SK-N-SH (cell line): ENCODE results near the gene CKAP2L. TPM values are rescaled to one million over a fixed set of nuclear protein-coding genes. Genes with fewer than 3 reads are reported as not detected.

ENCODE experiments used
- CTCF ChIA-PET: fragments of 300-600, 350-600 bp; formaldehyde crosslinking; extraction: SDS; loops from one replicate; lab custom pipeline; 2021; lab: Yijun Ruan, JAX
- POLR2A ChIA-PET: fragments of 350-600 bp; sonication (Branson Sonifier 250); formaldehyde crosslinking; extraction: SDS; loops from one replicate; lab custom pipeline; 2020; ENCODE audit warnings: antibody characterized with exemption, inconsistent platforms; lab: Yijun Ruan, JAX
- DNase-seq: peaks from one replicate; pipeline ENCODE4 v3.0.0; 2012
- H2AFZ ChIP-seq: fragments of 200-600 bp; sonication (generic); 2 replicates; pipeline ENCODE4 v1.8.1; 2016; ENCODE audit warnings: antibody characterized with exemption, mild to moderate bottlenecking, low read depth
- H3F3A ChIP-seq: fragments of 200-600 bp; sonication (generic); replicated peaks from 2 replicates; pipeline ENCODE3; 2016; ENCODE audit warnings: antibody characterized with exemption, mild to moderate bottlenecking; ENCODE audit not compliant: insufficient read depth
- H3K27ac ChIP-seq, 2 experiments: fragments of 200-500 bp in 1 of 2; fragments of 200-600 bp in 1 of 2; sonication (Bioruptor generic) in 1 of 2; sonication (generic), shearing (Covaris generic) in 1 of 2; 2 replicates each; pipeline versions ENCODE4 v1.5.1 to v1.6.1; 2014 to 2016; ENCODE audit warnings: low read depth in 2 of 2, inconsistent platforms in 1 of 2, low read length in 1 of 2, mild to moderate bottlenecking in 1 of 2, mixed read lengths in 1 of 2
- H3K27me3 ChIP-seq: fragments of 200-600 bp; sonication (generic), shearing (Covaris generic); 2 replicates; pipeline ENCODE4 v1.6.1; 2016; ENCODE audit warnings: mixed run types; ENCODE audit not compliant: insufficient read depth
- H3K36me3 ChIP-seq, 2 experiments: fragments of 200-500 bp in 1 of 2; fragments of 200-600 bp in 1 of 2; sonication (Bioruptor generic) in 1 of 2; sonication (generic) in 1 of 2; replicated peaks in 1 of 2; 2 replicates each; pipeline versions ENCODE3 to v1.5.1; 2014 to 2016; ENCODE audit warnings: low read length in 1 of 2, mild to moderate bottlenecking in 1 of 2; ENCODE audit not compliant: insufficient read depth in 2 of 2, control insufficient read depth in 1 of 2
- H3K4me1 ChIP-seq, 2 experiments: fragments of 200-500 bp in 1 of 2; fragments of 200-600 bp in 1 of 2; sonication (Bioruptor generic) in 1 of 2; sonication (generic), shearing (Covaris generic) in 1 of 2; 2 replicates each; pipeline versions ENCODE4 v1.5.1 to v1.6.1; 2014 to 2016; ENCODE audit warnings: low read depth in 1 of 2, low read length in 1 of 2, mixed run types in 1 of 2; ENCODE audit not compliant: insufficient read depth in 2 of 2, control insufficient read depth in 1 of 2
- H3K4me2 ChIP-seq: fragments of 200-600 bp; sonication (generic), shearing (Covaris generic); 2 replicates; pipeline ENCODE4 v1.6.1; 2017; ENCODE audit warnings: mixed run types
- H3K4me3 ChIP-seq, 2 experiments: fragments of 200-500 bp in 1 of 2; fragments of 200-600 bp in 1 of 2; sonication (Bioruptor generic) in 1 of 2; sonication (generic), shearing (Covaris generic) in 1 of 2; 2 replicates each; pipeline versions ENCODE4 v1.5.1 to v1.8.1; 2014 to 2016; ENCODE audit warnings: low read depth in 2 of 2, inconsistent platforms in 1 of 2, low read length in 1 of 2, mild to moderate bottlenecking in 1 of 2, mixed read lengths in 1 of 2, moderate library complexity in 1 of 2
- H3K79me2 ChIP-seq: fragments of 200-600 bp; sonication (generic); 2 replicates; pipeline ENCODE4 v1.8.1; 2017; ENCODE audit warnings: mild to moderate bottlenecking; ENCODE audit not compliant: insufficient read depth
- H3K9ac ChIP-seq: fragments of 200-600 bp; sonication (generic); 2 replicates; pipeline ENCODE4 v1.6.1; 2017; ENCODE audit warnings: mixed run types
- H3K9me2 ChIP-seq: fragments of 200-600 bp; sonication (generic); 2 replicates; pipeline ENCODE4 v1.6.1; 2017; ENCODE audit warnings: mixed run types
- H3K9me3 ChIP-seq: fragments of 200-600 bp; sonication (generic); 2 replicates; pipeline ENCODE4 v1.6.1; 2017; ENCODE audit warnings: mixed run types, mild to moderate bottlenecking, moderate library complexity
- H4K20me1 ChIP-seq: fragments of 200-600 bp; sonication (generic); 2 replicates; pipeline ENCODE4 v1.6.1; 2017; ENCODE audit warnings: mild to moderate bottlenecking, mixed run types; ENCODE audit not compliant: insufficient read depth
- FOSL2 ChIP-seq: IDR thresholded peaks from 2 replicates; pipeline ENCODE4 v1.4.0; 2012; ENCODE audit warnings: low read depth, mild to moderate bottlenecking, moderate library complexity, borderline replicate concordance
- FOXM1 ChIP-seq: IDR thresholded peaks from 2 replicates; pipeline ENCODE4 v1.4.0; 2012; ENCODE audit warnings: low read depth, mild to moderate bottlenecking
- GATA2 ChIP-seq: sonication (generic); formaldehyde crosslinking; IDR thresholded peaks from 2 replicates; pipeline ENCODE4 v1.5.0; 2020; ENCODE audit warnings: mild to moderate bottlenecking, missing genetic modification reagents
- JUND ChIP-seq: IDR thresholded peaks from 2 replicates; pipeline ENCODE4 v1.4.0; 2012
- MEF2A ChIP-seq: IDR thresholded peaks from 2 replicates; pipeline ENCODE4 v1.4.0; 2012; ENCODE audit warnings: low read depth, borderline replicate concordance
- NFIC ChIP-seq: IDR thresholded peaks from 2 replicates; pipeline ENCODE4 v1.4.0; 2012; ENCODE audit warnings: borderline replicate concordance
- NRF1 ChIP-seq: IDR thresholded peaks from 2 replicates; pipeline ENCODE4 v1.6.1; 2012; ENCODE audit warnings: low read depth, mild to moderate bottlenecking, low read length
- PBX3 ChIP-seq: IDR thresholded peaks from 2 replicates; pipeline ENCODE4; 2012
- RFX5 ChIP-seq: IDR thresholded peaks from 2 replicates; pipeline ENCODE4 v1.6.1; 2012; ENCODE audit warnings: mild to moderate bottlenecking, improper control_type of control experiment, low read length
- TCF12 ChIP-seq: IDR thresholded peaks from 2 replicates; pipeline ENCODE4 v1.4.0; 2012
- TEAD4 ChIP-seq: IDR thresholded peaks from 2 replicates; pipeline ENCODE4 v1.4.0; 2012; ENCODE audit warnings: mild to moderate bottlenecking, borderline replicate concordance; ENCODE audit not compliant: insufficient read depth
- USF1 ChIP-seq: IDR thresholded peaks from 2 replicates; pipeline ENCODE4 v1.4.0; 2012; ENCODE audit warnings: low read depth, borderline replicate concordance
- YY1 ChIP-seq: IDR thresholded peaks from 2 replicates; pipeline ENCODE4 v1.4.0; 2012; ENCODE audit warnings: low read depth, mild to moderate bottlenecking
- WGBS: methylation state at CpG from one replicate; pipeline ENCODE4 v1.1.6; 2017; ENCODE audit warnings: low lambda C conversion rate; 5-methylcytosine and 5-hydroxymethylcytosine counted together
- polyA plus RNA-seq, 3 experiments: library from polyadenylated mRNA; depleted of rRNA; stranded (reverse); fragments of >200 nt; gene quantifications; 2 replicates each; pipeline ENCODE4 v1.2.3, GENCODE V29; 2012
- TF ChIP-seq, protein P1 (sequence below): IDR thresholded peaks from 2 replicates; pipeline ENCODE4 v1.4.0; 2012; ENCODE audit warnings: low read depth
- TF ChIP-seq, protein P2 (sequence below): fragments of 200-600 bp; sonication (generic); IDR thresholded peaks from 2 replicates; pipeline ENCODE4 v1.6.1; 2017; ENCODE audit warnings: antibody characterized with exemption, mild to moderate bottlenecking, moderate library complexity

Gene CKAP2L
- polyA plus RNA-seq, 1 of the 3 experiments (the other 2 are of a cell fraction): 2.9 TPM

DNA sequence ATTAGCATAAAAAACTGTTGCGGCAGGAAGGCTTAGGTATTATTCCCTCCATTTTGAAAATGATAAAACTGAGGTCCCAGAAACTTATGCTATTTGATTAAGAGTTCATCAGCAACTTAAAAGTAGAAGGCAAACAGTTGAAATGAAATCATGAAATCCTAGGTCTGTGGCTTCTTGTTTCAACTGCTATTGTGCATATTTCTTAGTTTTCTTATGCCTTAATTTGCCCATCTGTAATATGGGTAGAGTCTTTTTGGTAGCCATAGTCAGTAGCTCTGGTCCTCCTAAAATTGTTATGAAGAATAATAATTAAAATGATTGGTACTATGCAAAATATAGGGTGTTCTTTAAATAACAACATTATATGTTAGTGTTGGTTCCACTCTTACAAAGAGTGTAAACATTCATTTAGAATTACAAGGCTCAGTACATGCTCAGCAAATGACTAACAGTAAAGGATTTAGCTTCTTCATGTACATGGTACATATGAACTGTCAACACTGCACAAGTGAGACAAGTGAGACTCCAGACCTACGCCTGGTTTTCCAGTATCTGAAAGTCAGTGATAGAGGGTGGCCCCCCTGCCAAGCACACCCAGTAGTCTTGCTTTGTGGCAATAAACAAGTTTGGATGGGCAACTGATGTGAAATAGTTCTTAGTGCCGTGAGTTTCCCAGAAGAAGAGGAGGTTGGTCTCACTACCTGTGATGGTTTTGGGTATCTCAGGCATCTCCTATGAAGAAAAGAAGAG lies 10.3 kb upstream of the CKAP2L start:
- Histone ChIP-seq H3K4me1 (no peaks in the 10 kb centered on the region), H3K79me2 (no peaks in the 10 kb centered on the region), H3K9ac (no peak overlapping the region), H3K9me2 (no peaks in the 10 kb centered on the region), H3F3A (no peaks in the 10 kb centered on the region), H3K36me3 (no peaks in the 10 kb centered on the region), H2AFZ (no peak overlapping the region), H3K27ac (no peak overlapping the region), H4K20me1 (no peaks in the 10 kb centered on the region), H3K27me3 (no peaks in the 10 kb centered on the region), H3K4me2 (no peak overlapping the region), H3K4me3 (no peak overlapping the region), H3K9me3 (no peaks in the 10 kb centered on the region)
- no peak for DNase-seq
- no peak for TF ChIP-seq FOSL2
- TF ChIP-seq MEF2A: no peak
- TF ChIP-seq FOXM1: no peak
- TF ChIP-seq YY1: no peak
- TF ChIP-seq RFX5: no peak
- TF ChIP-seq JUND: no peak
- POLR2A ChIA-PET: no interaction called here
- CTCF ChIA-PET: no interaction called here
- 89% methylated on average over 3 of the region's 3 CpGs for WGBS

GRCh38 chr2:112773556-112773955 lies 9.1 kb upstream of the CKAP2L start:
- Histone ChIP-seq H3K4me2 (no peak overlapping the region), H3K4me3 (no peak overlapping the region), H3K9me2 (no peaks in the 10 kb centered on the region), H3K27me3 (no peaks in the 10 kb centered on the region), H4K20me1 (no peaks in the 10 kb centered on the region), H3F3A (no peaks in the 10 kb centered on the region), H3K36me3 (no peaks in the 10 kb centered on the region), H3K79me2 (no peaks in the 10 kb centered on the region), H3K4me1 (no peaks in the 10 kb centered on the region), H3K9ac (no peak overlapping the region), H3K9me3 (no peaks in the 10 kb centered on the region), H3K27ac (no peak overlapping the region), H2AFZ (no peak overlapping the region)
- ChIA-PET CTCF (interaction anchor here (0.9 kb wide), 1 partner anchor 23 kb away, joined by 3 read pairs; no protein-coding TSS in a partner anchor), POLR2A (no interaction called here)
- WGBS: 57% methylated on average over 2 of the region's 2 CpGs
- DNase-seq: no peak
- TF ChIP-seq USF1 (no peak), NFIC (no peak), PBX3 (no peak), GATA2 (CRISPR knock-in tag) (no peak), NRF1 (no peak), TCF12 (no peak), TEAD4 (no peak)
- TF ChIP-seq, protein P1, sequence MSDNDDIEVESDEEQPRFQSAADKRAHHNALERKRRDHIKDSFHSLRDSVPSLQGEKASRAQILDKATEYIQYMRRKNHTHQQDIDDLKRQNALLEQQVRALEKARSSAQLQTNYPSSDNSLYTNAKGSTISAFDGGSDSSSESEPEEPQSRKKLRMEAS: no peak
- TF ChIP-seq, protein P2, sequence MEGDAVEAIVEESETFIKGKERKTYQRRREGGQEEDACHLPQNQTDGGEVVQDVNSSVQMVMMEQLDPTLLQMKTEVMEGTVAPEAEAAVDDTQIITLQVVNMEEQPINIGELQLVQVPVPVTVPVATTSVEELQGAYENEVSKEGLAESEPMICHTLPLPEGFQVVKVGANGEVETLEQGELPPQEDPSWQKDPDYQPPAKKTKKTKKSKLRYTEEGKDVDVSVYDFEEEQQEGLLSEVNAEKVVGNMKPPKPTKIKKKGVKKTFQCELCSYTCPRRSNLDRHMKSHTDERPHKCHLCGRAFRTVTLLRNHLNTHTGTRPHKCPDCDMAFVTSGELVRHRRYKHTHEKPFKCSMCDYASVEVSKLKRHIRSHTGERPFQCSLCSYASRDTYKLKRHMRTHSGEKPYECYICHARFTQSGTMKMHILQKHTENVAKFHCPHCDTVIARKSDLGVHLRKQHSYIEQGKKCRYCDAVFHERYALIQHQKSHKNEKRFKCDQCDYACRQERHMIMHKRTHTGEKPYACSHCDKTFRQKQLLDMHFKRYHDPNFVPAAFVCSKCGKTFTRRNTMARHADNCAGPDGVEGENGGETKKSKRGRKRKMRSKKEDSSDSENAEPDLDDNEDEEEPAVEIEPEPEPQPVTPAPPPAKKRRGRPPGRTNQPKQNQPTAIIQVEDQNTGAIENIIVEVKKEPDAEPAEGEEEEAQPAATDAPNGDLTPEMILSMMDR: no peak
